HEK293 (cell line): ENCODE measurements around the gene HGFAC.

Source experiments
- CTCF ChIP-seq: fragments of 450-650 bp; formaldehyde crosslinking; IDR thresholded peaks from 2 replicates; pipeline ENCODE4 v1.5.1; 2016; ENCODE audit warnings: missing biosample characterization, missing genetic modification characterization
- REST ChIP-seq: fragments of 450-650 bp; formaldehyde crosslinking; IDR thresholded peaks from 2 replicates; pipeline ENCODE4 v1.5.1; 2016; ENCODE audit warnings: missing biosample characterization, missing genetic modification characterization

DNA sequence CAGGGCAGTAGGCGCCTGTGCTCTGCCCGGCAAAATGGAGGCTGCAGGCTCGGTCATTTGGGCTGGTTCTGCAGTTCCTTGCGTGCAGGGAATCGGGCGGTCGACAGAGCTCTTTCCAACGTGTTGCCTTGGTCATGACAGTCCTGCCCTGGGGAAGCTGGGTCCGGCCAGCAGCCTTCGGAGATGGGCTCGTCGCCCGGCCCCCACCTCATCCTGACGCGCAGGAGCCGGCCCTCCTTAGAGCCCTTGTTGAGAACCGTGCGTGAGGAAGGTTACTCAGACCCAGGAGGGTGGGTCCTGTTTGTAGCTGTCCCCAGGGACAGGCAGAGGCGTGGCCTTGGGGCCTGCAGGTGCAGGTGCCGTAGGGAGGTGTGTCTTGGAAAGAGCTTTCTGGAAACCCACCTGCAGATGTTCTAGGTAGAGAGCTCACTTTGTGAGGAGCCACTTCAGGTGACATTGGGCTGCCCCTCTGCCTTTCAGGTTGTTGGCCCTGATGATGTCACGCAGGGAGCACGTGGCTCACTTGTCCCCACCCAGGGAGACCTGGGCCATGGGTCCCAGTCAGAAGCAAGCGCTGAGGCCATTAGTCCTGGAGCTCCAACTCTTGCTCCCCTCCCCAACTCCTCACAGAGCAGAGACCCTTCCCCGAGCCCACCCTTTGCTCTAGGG is 15.2 kb upstream of the HGFAC start:
- TF ChIP-seq CTCF = no peak
- TF ChIP-seq REST (tag by site-specific recombination) = no peak
